Kidney epithelial cell (primary cell): ENCODE measurements around the gene MAFF. TPM values are rescaled to one million over a fixed set of nuclear protein-coding genes. Genes with fewer than 3 reads are reported as not detected.

ENCODE experiments used
- DNase-seq: peaks from one replicate; pipeline ENCODE4 v3.0.0-alpha.2; 2010; ENCODE audit warnings: low read depth
- H3K27me3 ChIP-seq: 2 replicates; pipeline ENCODE4 v1.6.0; 2011; ENCODE audit warnings: low read length; ENCODE audit not compliant: control insufficient read depth, insufficient read depth
- H3K36me3 ChIP-seq: 2 replicates; pipeline ENCODE4 v1.5.1; 2011; ENCODE audit warnings: low read length; ENCODE audit not compliant: control insufficient read depth, insufficient read depth
- H3K4me3 ChIP-seq: 2 replicates; pipeline ENCODE4 v1.5.1; 2011; ENCODE audit warnings: low read depth, mild to moderate bottlenecking, control low read depth, low read length
- total RNA-seq: library from RNA; depleted of rRNA; stranded (reverse); fragments of >200 nt; gene quantifications from 2 replicates; pipeline ENCODE4 v1.2.3, GENCODE V29; 2015
- TF ChIP-seq, protein P1 (sequence below): IDR thresholded peaks from 2 replicates; pipeline ENCODE4 v1.5.1; 2011; ENCODE audit warnings: mild to moderate bottlenecking, moderate library complexity, low read length, control low read depth, inconsistent platforms; ENCODE audit not compliant: insufficient read depth, poor library complexity, severe bottlenecking

The MAFF gene
- total RNA-seq, 1 donor from 2014 or later: 99.5 TPM

DNA sequence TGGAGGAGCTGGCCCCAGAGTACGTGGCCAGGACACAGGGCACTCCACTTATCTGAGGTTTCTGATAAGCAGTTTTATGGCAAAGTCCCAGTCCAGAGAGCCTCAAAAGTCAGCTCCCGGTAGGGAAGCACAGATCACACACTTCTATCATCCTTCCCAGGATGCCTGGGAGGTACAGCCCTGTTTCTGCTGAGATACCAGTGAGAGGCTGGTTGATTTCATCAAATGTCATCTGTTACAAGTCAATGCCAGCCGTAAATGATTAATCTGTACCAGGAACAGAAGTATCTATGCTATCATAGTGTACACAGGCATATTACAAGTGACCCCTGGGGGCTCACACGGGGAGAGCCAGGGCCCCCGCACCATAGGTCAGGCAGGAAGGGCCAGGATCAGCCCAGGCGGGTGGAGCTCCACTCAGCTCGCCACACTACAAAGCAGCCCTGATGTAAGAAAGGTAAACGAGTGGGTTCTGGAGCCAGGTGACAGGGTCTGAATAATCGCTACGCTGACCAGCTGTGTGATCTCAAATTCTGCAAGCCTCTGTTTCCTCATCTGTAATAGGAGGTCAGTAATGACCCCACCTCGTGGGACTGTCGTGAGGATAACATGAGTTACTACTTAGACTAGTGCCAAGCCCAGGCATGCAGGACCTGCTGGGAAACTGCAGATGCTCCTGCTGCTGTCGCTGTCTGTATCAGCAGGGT is 37.8 kb upstream of the MAFF start:
- no peaks in the 10 kb centered on the region for H3K27me3 ChIP-seq
- no peaks in the 10 kb centered on the region for H3K36me3 ChIP-seq
- no peak overlapping the region for H3K4me3 ChIP-seq
- TF ChIP-seq, protein P1, sequence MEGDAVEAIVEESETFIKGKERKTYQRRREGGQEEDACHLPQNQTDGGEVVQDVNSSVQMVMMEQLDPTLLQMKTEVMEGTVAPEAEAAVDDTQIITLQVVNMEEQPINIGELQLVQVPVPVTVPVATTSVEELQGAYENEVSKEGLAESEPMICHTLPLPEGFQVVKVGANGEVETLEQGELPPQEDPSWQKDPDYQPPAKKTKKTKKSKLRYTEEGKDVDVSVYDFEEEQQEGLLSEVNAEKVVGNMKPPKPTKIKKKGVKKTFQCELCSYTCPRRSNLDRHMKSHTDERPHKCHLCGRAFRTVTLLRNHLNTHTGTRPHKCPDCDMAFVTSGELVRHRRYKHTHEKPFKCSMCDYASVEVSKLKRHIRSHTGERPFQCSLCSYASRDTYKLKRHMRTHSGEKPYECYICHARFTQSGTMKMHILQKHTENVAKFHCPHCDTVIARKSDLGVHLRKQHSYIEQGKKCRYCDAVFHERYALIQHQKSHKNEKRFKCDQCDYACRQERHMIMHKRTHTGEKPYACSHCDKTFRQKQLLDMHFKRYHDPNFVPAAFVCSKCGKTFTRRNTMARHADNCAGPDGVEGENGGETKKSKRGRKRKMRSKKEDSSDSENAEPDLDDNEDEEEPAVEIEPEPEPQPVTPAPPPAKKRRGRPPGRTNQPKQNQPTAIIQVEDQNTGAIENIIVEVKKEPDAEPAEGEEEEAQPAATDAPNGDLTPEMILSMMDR: no peak
- no peak for DNase-seq

DNA sequence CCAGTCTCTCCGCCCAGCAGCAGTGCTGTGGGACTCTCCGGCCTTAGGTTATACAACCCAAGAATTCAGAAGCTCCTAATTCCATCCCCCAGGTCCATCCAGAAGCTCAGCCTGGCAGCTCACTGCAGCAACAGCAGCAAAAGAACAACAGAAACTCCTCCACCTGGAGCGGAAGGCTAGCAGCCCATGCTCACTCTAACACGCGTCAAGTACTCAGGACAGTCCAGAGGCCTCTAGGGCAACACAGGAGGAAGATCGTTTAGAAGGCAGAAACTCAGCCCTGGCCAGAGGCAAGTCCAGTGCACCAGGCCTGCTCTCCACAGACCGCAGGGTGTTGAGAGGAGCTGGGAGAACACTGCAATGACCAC is 37.3 kb upstream of the MAFF start:
- Histone ChIP-seq H3K4me3 (no peak overlapping the region), H3K36me3 (no peaks in the 10 kb centered on the region), H3K27me3 (no peaks in the 10 kb centered on the region)
- DNase-seq: no peak
- TF ChIP-seq, protein P1: no peak

DNA sequence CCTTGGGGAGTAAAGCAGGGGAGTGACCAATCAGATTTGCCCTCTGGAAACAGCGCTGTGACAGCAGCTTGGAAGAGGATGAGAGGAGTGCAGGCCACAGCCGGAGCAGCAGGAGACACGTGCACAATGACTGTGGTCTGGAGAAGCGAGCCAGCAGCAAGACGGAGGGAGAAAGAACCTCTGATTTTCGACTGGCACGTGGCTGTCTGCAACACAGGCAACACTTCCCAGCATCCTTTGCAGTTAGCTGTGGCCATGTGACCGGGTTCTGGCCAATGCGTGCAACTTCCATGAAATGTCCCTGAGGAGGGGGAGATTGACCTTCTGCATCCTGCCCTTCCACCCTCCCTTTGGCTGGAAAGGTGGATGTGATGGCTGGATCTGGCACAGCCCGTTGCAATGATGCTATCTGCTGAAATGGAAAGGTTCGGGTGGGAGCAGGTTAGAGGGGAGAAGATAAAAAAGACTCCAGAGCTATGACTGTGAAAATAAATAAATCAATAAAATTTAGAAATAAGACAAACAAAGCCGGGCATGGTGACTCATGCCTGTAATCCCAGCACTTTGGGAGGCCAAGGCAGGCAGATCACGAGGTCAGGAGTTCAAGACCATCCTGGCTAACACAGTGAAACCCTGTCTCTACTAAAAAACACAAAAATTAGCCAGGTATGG is 35.7 kb upstream of the MAFF start:
- no peaks in the 10 kb centered on the region for H3K27me3 ChIP-seq
- no peak for DNase-seq
- TF ChIP-seq, protein P1: no peak
- H3K36me3 ChIP-seq: no peaks in the 10 kb centered on the region
- no peak overlapping the region for H3K4me3 ChIP-seq

DNA sequence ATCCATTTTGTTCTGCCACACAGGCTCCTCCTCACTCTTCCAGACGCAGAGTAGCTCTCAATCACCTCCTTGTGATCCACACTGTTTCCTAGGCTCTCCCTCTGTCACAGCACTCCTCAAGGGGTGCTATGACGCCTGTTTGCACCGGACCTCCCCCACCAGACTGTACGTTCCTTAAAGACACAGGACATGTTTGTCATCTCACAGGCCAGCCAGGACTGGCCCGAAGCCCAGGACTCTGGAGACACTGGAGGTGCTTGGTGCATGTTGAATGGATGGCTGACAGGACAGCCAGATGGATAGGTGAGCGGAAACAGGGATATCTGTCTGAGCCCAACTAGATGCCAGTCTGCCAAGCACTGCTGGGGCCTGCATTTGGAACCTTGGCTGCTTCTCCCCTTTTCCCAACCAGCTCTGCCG is 33.8 kb upstream of the MAFF start:
- no peak for DNase-seq

DNA sequence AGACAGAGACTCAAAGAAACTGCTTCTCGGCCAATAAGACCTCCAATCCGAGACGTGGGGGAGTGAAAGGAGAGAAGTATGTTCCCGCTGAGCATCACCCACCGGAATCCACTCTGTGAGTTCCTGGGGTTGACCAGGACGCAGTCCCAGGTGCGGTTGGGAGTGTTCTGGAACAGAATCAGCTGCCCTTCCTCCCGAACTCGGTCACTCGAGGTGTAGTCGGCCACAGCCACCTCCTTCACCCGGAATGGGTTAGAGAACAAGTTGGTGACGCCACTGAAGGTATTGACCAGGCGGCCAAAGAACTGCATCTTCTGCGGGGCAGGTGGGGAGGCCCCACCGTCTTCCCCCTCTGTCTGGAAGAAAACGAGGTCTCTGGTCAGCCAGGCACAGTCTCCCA is 32.7 kb upstream of the MAFF start:
- H3K36me3 ChIP-seq: no peaks in the 10 kb centered on the region
- no peak overlapping the region for H3K4me3 ChIP-seq
- TF ChIP-seq, protein P1: no peak
- DNase-seq: no peak
- no peaks in the 10 kb centered on the region for H3K27me3 ChIP-seq

More for the DNA sequence above, 33.8 kb upstream of the MAFF start:
- Histone ChIP-seq H3K36me3 (no peaks in the 10 kb centered on the region), H3K27me3 (no peaks in the 10 kb centered on the region), H3K4me3 (no peak overlapping the region)
- TF ChIP-seq, protein P1: no peak
